Astrocyte of the hippocampus (primary cell): ENCODE data around the gene THTPA.

Source experiments
- DNase-seq: peaks from one replicate; pipeline ENCODE4 v3.0.0; 2011; ENCODE audit warnings: low read depth, low spot score

The THTPA gene

GRCh38 chr14:23567186-23568020 lies 11.3 kb downstream of the THTPA start, which contains the start of gene AP1G2:
TSS of gene AP1G2 (minus strand) at chr14:23567791. CDS start at chr14:23567314, 477 bp downstream.
- DNase-seq, result peak; percentile 76

GRCh38 chr14:23568021-23568599 lies 12.0 kb downstream of the THTPA start:
- no peak for DNase-seq

- DNase-seq, result peak; percentile 21
These were observed 12.7 kb downstream of the THTPA start for GRCh38 chr14:23568600-23569331.

DNA sequence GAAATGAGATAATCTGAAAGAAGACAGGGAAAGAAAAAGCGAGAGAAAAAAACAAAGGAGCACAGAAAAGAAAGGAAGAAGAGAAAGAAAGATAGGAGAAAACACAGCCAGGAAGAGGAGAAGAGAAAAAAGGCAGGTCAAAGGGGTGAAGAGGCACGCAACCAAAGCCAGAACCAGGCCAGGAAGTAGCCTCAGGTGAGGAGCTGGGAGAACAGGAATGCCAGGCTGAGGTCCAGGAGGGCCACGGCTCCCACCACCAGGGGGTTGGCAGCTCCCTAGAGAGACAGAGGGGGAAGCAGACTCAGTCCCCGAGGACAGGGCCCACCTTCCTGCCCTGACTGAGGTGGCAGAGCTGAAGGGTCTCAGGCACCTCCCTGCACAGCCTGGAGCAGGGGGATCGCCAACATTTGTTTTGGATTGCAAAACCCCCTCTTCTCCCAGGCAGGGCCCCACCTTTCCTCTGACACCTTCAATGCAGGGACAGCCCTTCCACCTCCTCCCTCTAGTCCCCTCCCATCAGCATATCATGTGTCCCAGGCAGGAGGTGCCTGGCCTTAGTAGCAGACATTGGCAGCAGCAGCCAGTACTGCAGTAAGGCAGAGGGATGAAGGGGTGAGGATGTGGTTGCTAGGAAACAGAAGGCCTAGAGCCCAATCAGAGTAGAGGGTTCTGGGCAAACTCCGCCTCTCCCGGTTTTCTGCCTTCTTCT lies 13.5 kb downstream of the THTPA start:
- no peak for DNase-seq

DNA sequence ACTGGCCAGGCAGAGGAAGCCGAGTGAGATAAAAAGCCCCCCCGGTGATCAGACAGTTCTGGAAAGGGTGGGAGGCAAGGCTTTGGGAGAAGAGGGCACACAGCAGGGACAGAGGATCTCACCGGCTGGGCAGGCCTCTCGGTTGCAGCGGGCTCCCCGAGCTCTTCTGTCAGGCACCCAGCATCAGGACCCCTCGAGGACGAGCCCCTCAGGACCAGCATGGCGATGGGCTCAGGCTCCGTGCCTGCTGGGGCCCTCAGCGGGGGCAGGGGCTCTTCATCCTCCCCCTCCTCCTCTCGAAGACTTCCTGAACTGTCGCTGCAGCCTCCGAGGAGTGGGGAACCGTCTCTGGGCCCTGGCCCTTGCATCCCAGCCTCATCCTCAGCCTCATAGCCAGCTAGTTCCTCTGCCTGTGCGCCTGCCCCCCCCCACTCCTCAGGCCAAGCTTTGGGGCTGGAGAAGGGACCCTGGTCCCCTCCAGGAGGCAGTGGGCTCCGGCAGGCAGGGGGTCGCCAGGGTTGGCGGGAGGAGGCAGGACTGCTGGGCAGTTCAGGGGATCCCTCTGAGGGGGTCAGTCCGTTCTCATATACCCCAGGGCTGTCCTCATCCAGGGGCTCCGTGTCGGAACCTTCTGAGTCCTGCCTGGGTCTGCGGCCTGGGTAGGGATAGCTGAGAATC lies 14.9 kb downstream of the THTPA start:
- no peak for DNase-seq

DNA sequence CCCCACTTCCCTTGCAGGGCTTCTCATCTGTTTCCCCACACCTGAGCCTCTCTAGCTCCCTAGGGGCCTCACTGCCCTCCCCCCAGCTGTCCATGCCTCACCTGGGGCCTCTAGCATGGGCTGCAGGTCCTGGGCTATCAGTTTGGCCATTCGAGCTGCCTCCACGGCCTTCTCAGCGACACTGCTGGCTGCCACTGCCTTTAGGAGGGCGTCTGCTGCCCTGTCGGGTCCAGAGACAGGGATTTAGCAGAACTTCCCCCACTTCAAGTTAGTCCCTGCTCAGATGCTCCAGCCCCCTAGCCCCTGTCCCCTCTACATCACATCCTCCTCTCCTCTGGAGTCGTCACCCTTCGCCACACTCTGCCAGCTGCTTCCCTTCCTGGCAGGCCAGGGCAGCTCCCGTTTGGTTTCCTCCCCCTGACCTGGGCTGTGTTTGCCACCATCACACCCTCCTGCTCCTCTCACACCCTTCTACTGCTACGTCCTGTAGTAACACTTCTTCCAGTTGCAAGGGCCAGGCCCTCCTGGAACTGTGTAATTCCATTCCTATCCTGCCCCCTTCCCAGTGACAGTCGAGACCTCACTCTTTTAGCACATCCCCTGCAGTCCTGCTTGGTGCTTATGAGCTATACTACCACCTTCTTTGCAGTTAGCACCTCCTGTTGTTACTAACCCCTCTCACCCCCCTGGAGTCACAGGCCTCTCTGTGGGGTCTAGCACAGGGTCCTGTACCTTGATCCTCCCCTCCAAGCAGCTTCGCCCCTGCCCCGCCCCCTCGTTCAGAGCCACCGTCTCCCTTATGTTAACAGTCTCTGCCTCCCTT lies 15.8 kb downstream of the THTPA start:
- DNase-seq, result no peak

GRCh38 chr14:23572524-23572828 lies 16.4 kb downstream of the THTPA start:
- no peak for DNase-seq

- DNase-seq, result no peak
These were observed 16.8 kb downstream of the THTPA start for GRCh38 chr14:23572836-23573235.

DNA sequence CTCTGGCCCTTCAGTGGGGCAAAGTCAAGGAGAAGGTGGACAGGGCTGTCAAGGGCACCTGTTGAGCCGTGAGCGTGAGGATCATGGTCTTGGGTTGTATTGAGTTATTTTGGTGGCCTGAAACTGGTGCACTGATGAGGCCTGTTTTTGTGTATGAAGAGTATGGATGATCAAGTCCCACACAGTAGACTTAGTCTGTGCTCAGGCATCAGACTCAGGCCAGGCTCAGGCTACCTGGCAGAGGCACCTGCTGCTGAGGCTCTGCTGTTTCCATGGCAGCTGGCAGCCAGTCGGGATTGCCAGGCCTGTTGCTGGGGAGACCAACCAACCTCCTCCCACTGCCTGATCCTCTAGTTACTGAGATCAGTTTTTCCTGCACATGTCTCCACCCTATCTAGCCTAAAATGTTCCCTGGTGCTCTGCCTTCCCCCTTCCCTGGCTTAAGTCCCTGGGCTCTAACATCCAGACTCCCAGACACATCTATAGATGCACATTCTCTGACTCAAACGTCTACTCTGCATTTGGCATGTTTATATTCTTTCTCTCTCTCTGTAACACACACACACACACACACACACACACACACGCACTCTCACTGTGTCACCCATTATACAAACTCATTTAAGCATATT lies 17.4 kb downstream of the THTPA start:
- DNase-seq, result no peak

GRCh38 chr14:23577004-23577681 lies 21.1 kb downstream of the THTPA start:
- DNase-seq, result peak; percentile 39

GRCh38 chr14:23577710-23578392 lies 21.8 kb downstream of the THTPA start:
- DNase-seq, result no peak

DNA sequence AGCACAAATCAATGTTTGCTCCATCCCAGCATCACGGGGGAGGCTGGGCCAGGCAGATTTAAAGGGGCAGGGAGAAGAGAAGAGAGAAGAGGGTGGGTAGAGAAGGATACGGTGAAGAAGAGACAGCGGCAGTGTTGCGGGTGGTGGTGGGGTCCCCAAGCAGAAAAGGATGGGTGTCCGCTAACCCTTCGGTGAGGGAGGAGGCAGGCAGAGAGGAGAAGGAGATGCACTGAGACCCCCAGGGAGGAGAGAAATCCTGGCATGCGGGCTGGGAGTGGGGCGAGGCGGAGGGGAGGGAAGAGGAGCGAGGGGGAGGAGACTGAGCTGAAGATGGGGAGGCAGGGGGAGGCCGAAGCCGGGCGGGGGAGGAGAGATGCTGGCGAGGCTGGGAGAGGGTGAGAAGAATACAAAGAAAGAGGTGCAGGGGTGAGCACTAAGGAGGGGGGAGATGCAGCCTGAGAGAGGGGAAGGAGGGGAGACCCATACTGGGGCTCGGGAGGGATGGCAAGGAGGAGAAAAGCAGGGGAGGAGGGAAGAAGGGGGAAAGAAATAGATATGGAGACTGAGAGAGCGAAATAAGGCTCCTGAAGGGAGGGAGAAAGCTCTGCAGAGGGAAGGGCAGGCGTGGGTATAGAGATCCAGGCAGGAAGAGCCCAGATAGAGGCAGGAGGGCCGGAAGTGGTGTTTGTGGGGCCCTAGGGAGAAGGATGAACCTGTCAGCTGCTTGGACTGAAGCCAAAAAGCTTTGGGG lies 22.7 kb downstream of the THTPA start, which contains the start of gene JPH4:
Gene JPH4, minus strand, starts transcription at position 231 of the 751 bp plus-strand sequence. CDS start 1,337 bp downstream, outside the sequence.
- no peak for DNase-seq

DNA sequence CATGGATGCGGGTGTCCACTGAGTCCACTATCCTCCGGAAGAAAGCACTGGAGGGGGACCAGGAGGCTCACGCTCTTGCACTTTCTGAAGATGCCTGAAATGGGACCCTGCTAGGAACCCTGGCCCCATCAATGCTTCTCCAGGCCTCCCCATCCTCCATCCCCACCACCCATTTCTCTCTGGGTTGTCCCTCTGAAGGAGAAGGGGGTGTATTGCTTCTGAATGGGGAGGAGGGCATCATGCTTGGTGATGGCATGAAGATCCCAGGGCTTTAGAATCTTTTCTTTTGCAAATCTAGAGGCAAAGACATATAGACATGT lies 23.2 kb downstream of the THTPA start:
- DNase-seq, result no peak

DNA sequence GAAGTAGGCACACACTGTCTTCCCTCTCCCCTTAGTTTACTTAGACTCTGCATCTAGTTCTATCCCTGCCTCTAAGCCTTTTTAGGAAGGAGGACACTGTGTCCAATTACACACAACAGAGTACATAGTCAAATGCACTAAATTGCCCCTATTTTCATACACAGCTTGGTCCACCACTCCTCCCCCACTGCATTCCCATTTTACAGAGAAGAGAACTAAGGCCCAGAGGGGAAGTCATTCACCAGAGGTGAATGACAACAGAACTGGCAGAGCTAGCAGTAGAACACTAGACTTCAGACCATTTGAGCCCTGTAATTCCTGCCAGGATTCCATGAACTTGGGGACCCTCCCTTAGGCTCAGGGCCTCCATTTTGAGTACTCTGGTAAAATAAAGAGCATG lies 23.7 kb downstream of the THTPA start:
- DNase-seq, result no peak

- no peak for DNase-seq
These were observed 24.3 kb downstream of the THTPA start for GRCh38 chr14:23580152-23580926.

GRCh38 chr14:23580948-23581281 lies 24.8 kb downstream of the THTPA start:
- DNase-seq, result no peak

DNA sequence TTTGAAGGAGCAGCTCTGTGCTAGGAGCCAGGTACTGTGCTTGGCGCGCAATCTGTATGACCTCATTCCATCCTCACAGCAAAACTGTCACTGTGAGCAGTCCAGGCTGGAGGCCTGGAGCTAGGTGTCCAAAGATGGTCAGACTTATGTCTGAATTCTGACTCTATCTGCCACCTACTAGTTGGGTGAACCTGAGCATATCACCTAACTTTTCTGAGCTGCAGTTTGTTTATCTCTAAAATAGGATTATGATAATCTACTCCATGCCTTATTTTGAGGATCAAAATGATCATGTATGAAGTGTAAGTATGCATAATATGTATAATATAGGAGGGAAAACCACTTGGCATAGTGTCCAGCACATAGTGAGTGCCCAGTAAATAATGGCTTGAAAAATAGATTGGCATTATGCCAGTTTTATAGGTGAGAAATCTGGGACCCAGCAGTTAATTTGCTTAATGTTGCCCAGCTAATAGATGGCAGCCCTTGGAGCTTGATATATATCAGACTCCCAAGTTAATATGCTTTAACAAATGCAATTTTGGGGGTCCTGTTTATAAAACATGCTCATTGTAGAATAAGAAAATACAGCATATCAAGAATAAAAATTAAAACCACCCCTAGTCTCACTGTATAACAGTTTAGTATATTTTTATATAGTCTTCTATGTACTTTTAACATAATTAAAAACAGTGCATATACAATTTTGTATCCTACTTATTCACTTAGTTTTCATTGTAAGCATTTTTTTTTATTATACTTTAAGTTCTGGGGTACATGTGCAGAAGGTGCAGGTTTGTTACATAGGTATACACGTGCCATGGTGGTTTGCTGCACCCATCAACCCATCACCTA lies 27.1 kb downstream of the THTPA start:
- DNase-seq, result no peak
